ENCODE results near the gene TH.

TH gene

DNA sequence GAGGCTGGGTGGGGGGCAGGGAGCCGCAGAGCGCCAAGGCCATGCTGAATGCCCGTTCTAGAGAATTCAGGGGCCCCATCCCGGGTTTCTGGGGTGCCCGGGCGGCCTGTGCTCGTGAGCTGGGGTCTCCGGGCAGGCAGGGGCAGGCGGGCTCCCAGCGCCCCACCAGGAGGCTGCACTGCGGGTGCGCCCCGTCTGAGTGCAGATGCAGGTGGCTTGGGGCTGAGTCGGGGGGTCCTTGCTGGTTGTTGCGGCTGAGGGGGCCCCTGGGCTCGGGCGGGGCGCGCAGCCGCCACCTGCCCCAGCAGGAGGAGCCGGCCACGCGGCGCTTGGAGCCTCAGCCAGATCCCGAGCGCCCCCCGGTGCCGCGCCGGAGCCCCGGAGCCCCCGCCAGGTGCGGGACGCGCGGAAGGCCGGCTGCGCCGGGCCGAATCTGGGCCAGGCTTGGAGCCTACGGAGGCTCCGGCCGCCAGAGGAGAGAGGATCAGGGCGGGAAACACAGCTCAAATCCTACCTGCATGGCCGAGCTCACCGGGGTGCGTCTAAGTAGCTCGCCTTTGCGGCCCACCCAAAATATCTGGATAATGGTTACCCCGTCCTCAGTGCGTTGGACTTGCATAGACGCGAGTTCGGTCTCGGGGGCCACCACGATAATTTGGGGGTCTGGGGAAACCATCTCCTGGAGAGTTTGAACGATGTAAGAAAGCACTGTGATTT lies 31.8 kb downstream of the TH start:
- no peak for DNase-seq

DNA sequence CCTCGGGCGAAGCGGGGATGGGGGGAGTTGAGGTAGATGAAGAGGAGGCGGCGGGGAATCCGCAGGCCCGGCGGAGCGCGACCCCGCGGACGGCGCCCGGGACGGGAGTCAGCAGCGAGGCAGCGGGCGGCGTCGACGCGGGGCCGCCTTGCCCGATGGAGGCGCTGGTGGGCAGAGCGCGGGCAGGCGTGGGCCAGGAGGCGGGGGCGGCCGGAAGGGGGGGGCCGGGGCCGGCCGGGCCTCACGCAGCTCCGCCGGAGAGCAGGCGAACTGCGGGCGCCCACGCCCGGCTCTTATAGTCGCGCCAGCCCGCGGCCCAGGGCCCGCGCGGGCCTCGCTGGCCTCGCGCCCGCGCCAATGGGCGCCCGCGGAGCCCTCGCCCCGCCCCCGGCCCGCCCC lies 32.5 kb downstream of the TH start, which contains the start of gene IGF2:
Gene IGF2, minus strand, starts transcription at position 267 of the 399 bp plus-strand sequence. CDS start 3,866 bp downstream, outside the sequence.
- DNase-seq: no peak

DNA sequence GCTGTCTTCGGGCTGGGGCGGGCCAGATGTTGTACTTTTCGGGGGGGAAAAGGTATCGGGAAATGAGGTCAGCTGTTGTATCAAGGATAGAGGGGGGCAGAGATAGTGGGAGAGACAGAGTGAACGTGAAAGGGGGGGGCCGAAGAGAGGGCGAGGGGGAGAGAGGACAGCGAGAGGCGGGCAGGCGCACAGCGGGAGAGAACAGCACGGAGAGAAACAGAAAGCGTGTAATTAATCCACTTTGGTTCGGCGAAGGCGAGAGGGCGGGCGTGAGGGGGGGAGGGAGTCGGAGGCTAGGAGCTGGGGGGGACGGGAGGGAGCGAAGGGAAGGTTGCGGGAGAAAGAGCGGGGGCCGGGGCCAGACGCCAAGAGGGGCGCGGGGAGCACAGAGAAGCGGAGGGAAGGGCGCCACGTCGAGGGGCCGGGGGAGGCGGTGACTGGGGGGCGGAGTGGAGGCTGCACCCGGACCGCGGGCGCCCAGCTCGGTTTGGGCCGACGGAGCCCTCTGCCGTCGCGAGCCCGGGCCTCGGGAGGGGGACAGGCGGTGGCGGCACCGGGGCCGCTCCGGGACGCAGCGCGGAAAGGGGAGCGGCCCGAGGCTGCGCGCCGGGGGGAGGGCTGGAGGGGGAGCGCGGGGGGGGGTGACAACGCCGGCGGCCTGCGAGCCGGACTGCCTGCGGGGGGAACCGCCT lies 33.0 kb downstream of the TH start:
- DNase-seq: no peak

DNA sequence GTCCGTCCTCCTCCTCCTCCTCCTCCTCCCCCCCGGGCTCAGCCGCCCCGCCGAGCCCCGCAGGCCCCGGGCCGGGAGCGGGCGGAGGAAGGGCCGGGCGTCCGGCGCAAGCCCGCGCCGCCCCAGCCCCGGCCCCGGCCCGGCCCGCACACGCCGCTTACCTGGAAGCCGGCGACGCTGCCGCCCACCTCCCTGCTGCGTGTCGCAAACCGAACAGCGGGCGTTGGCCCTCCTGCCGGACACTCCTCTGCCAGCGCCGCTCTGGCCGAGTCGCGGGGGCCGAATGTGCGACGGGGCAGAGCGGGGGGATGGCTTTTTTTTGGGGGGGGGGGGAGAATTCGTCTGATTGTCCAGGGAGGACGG lies 33.6 kb downstream of the TH start:
- DNase-seq: no peak

DNA sequence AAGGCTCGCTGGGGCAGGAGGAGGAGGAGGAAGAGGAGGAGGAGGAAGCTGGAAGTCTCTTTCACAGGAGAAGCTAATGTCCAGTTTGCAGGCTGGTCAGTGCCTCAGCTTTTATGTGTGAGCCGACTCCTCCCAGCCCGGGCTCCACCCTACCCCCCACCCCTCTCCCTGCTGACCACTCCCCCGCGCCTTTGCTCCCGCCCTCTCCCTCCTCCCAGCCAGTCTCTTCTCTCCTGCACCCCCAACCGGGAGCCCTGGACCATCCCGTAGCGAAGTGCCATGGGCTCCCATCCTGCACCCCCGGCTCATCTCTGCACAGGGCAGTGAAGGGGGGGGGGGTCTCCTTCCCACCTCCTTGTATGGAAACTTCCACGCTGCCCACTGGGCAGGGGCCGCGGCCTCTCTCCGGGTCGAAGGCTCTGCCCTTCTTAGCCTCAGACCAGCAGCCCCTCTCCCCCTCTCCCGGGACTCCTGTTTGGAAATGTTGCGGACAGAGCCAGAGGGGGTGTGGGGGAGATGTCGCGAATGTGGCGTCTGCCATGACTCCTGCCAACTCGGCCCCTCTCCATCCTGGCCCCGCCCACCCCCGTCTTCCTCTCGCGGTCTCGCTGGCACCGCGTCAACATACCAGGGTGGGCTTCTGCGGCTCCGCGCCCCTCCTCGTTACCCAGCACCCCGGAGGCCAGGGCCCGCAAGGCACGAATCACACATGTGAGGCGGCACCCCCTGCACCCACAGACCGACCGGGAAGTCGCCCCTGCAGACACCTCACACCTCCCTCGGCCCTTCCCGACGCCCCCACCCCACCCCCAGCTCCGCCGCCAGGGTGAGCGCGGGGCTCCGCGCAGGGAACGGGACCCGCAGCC lies 34.2 kb downstream of the TH start:
- no peak for DNase-seq

GRCh38 chr11:2136952-2137201 lies 34.7 kb downstream of the TH start:
- no peak for DNase-seq

- no peak for DNase-seq
These were observed 35.2 kb downstream of the TH start for GRCh38 chr11:2136209-2136951.

- DNase-seq: no peak
These were observed 35.9 kb downstream of the TH start for GRCh38 chr11:2135648-2136201.

GRCh38 chr11:2135018-2135569 lies 36.5 kb downstream of the TH start:
- no peak for DNase-seq

- no peak for DNase-seq
These were observed 37.3 kb downstream of the TH start for GRCh38 chr11:2134022-2135010.

- no peak for DNase-seq
These were observed 38.2 kb downstream of the TH start for GRCh38 chr11:2133241-2134021.

GRCh38 chr11:2132874-2133240 lies 38.8 kb downstream of the TH start:
- no peak for DNase-seq

DNA sequence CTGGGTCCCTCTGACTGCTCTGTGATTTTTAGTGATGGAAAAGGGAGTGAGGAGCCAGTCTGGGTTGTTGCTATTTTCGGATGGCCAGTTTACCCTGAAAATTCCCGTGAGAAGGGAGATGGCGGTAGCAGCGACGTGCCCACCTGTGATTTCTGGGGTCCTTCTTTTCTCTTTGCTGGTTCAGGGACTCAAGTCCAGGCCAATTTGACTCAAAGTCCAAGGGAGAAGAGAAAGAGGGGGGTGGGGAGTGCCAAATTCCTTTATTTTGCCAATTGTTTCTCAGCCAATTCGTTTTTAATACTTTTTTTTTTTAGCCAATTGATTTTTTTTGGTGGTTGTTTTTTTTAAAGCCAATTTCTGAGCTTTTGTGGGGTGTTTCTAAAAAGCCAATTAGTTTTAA lies 39.4 kb downstream of the TH start:
- DNase-seq: no peak

DNA sequence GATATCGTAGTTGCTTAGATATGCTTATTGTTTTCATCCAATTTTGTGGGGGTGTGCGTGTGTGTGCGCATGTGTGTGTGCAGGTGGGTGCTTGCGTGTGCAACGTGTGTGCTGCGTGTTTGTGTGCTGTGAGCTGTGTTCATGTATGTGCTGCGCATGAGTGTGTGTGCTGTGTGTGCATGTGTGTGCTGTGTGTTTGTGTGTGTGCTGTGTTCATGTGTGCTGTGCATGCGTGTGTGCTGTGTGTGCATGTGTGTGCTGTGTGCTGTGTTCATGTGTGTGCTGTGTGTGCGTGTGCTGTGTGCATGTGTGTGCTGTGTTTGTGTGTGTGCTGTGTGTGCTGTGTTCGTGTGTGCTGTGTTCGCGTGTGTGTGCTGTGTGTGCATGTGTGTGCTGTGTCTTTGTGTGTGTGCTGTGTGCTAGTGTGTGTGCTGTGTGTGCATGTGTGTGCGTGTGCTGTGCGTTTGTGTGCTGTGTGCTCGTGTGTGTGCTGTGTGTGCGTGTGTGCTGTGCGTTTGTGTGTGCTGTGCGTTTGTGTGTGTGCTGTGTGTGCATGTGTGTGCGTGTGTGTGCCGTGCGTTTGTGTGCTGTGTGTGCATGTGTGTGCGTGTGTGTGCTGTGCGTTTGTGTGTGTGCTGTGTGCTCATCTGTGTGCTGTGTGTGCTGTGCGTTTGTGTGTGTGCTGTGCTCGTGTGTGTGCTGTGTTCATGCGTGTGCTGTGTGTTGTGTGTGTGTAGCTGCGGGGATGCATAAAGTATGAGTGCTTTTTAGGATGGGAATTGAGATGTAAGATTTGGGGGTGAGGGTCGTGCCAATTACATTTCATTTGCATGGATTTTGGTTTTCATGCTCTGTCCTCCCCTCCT lies 40.0 kb downstream of the TH start:
- DNase-seq: no peak

- no peak for DNase-seq
These were observed 40.7 kb downstream of the TH start for GRCh38 chr11:2130881-2131352.

DNA sequence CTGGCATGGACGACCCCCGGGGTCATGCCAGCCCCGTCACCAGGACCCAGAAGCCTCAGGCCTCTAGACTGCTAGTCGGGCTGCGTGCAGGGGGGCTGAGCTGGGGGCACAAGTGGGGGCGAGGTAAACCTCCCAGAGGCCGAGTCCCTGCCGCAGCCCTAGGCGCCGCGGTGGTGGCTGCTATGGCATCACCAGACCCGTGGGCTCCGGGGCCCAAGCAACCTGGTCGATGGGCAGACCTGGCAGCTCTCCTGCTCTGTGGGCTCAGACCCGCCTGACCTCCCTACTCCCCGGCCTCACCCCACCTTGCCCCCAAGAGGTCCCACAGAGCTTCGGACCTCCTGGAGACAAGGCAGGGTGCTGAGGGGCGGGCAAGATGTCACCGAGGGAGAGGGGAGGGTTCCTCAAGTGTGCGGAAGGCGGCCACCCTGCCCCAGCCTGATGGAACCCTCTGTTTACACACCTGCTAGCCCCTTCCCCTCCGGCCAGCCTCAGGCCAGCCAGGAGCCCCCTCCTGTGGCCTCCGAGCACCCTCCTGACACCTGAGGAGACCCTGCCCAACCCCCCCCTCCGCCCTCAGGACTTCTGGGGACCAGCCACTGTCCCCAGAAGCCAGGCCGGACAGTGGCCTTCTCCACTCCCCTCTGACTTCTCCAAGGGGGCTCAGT lies 41.8 kb downstream of the TH start:
- no peak for DNase-seq

- DNase-seq: no peak
These were observed 42.3 kb downstream of the TH start for GRCh38 chr11:2129308-2129698.

DNA sequence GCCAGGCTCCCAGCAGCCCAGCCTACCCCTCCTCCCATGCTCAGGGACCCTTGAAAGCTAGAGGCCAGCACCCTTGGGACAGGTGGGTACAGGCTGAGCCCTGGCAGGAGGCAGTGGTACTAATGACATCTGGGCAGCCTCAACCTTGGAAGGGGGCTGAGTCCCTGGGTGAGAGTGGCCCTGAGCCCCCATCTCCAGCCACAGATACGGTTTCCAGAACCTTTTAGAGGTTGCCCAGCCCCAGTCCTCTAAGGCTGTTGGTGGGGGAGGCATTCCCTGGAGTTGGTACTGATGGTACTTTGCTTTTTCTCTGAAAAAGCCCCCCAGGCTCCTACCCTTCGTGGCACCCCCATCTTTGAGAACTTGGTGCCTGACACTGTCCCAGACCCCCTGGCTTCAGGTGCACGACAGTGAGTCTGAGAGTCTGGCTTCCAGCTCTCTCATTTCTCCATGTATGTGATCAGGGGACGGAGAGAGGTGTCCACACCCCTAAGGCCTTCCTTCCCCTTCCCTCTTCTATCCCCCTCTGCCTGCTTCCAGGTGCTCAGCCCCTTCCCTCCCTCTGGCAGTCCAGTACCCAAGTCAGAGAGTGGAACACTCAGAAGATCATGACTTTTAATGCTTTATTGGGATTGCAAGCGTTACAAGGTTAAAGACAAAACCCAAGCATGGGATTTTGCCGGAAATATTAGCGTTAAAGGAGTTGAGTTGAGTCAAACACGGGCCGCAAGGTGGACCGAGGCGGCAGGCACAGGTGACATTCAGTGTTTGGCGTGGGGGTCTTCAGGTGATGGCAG lies 42.9 kb downstream of the TH start:
- no peak for DNase-seq
